AG04450 (cell line): ENCODE results near the gene TNFRSF18. TPM values are rescaled to one million over a fixed set of nuclear protein-coding genes. Genes with fewer than 3 reads are reported as not detected.

Experiments
- CTCF ChIA-PET: fragments of 300-600, 350-600 bp; formaldehyde crosslinking; extraction: SDS; loops from one replicate; lab custom pipeline; 2022; ENCODE audit warnings: antibody characterized with exemption, inconsistent platforms; lab: Charles Lee
- POLR2A ChIA-PET: fragments of 350-600 bp; formaldehyde crosslinking; extraction: SDS; loops from one replicate; lab custom pipeline; 2021; ENCODE audit warnings: antibody characterized with exemption, inconsistent platforms; lab: Yijun Ruan, JAX
- DNase-seq: peaks from one replicate; pipeline ENCODE4 v3.0.0-alpha.2; 2011; ENCODE audit warnings: low read depth, low spot score
- H3K27ac ChIP-seq: one replicate; pipeline ENCODE4 v1.5.1; 2012; ENCODE audit warnings: low read depth, low read length, control low read depth
- H3K27me3 ChIP-seq: one replicate; pipeline ENCODE4 v1.6.0; 2012; ENCODE audit warnings: low read length; ENCODE audit not compliant: control insufficient read depth, insufficient read depth
- H3K4me3 ChIP-seq: 2 replicates; pipeline ENCODE4 v1.5.1; 2011; ENCODE audit warnings: mild to moderate bottlenecking, low read depth, low read length, control low read depth
- H3K9me3 ChIP-seq: 2 replicates; pipeline ENCODE4 v1.5.1; 2012; ENCODE audit warnings: low read length; ENCODE audit not compliant: control insufficient read depth, insufficient read depth
- polyA plus RNA-seq: library from polyadenylated mRNA; depleted of rRNA; stranded (reverse); fragments of >200 nt; gene quantifications from 2 replicates; pipeline ENCODE4 v1.2.3, GENCODE V29; 2011
- TF ChIP-seq, protein P1 (sequence below): IDR thresholded peaks from 2 replicates; pipeline ENCODE4 v1.5.1; 2011; ENCODE audit warnings: low read depth, low read length, control low read depth, inconsistent platforms

Gene TNFRSF18
- polyA plus RNA-seq, 1 experiment = 1.0 TPM

DNA sequence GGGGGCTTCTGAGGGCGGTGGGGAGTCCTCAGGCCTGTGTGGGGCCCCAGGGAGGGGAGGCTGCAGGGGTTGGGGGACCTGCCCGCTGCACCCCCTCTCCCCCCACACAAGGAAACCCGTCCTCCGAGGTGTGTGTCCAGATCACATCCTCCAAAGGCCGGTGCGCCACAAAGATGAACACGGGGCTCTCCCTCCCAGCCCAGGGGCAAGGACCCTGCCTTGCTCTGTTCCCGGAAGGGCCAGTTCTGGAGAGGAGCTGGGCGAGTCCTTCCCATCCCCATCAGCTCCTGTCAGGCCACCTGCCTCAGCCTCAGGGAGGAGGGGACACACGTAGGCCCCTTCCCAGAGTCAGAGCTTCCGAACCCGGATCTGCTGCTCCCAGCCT is 35.2 kb downstream of the TNFRSF18 start:
- ChIA-PET CTCF (no interaction called here), POLR2A (no interaction called here)
- Histone ChIP-seq H3K27ac (no peak overlapping the region), H3K4me3 (no peak overlapping the region), H3K9me3 (peaks cover 12% of the 10 kb centered on the region), H3K27me3 (peaks cover 64% of the 10 kb centered on the region)
- TF ChIP-seq, protein P1, sequence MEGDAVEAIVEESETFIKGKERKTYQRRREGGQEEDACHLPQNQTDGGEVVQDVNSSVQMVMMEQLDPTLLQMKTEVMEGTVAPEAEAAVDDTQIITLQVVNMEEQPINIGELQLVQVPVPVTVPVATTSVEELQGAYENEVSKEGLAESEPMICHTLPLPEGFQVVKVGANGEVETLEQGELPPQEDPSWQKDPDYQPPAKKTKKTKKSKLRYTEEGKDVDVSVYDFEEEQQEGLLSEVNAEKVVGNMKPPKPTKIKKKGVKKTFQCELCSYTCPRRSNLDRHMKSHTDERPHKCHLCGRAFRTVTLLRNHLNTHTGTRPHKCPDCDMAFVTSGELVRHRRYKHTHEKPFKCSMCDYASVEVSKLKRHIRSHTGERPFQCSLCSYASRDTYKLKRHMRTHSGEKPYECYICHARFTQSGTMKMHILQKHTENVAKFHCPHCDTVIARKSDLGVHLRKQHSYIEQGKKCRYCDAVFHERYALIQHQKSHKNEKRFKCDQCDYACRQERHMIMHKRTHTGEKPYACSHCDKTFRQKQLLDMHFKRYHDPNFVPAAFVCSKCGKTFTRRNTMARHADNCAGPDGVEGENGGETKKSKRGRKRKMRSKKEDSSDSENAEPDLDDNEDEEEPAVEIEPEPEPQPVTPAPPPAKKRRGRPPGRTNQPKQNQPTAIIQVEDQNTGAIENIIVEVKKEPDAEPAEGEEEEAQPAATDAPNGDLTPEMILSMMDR = no peak
- no peak for DNase-seq

DNA sequence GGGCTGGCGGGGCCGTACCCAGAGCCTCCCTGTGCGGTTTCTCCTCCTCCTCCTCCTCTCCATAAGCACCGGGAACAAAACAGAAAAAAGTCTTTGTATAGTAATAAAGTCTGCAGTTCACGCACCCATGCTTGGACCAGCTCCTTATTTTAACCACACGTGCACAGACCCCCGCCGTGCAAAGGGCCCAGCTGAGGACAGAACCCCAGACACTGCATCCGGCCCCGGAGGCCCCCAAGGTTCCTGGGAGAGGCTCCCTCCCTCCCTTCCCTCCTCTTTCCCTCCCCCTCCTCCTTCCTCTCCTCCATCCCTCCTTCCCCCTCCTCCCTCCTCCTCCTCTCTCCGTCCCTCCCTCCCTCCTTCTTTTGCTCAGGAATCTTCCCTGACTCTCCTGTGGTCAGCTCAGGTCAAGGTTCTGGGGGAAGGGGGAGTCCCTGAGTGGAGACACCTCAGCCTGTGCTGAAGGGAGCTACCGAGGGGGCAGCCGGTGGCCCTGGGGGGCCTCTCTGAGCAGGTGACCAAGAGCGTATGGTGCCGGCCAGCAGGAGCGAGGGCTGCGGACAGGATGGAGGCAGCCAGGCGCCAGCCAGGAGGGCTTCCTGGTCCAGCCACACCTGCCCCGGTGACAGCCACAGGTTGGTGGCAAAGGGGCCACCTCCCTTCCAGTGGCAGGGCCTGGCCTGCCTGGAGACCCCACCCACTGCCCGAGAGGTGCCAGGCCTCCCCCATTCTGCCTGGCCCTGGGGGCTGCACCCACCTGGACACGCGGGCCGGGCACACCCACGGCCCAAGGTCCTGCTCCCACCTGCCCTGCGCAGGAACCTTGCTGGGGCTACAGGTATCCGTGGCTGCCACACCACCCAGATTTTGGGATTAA is 35.9 kb downstream of the TNFRSF18 start:
- Histone ChIP-seq H3K27me3 (peaks cover 62% of the 10 kb centered on the region), H3K9me3 (peaks cover 6% of the 10 kb centered on the region), H3K4me3 (no peak overlapping the region), H3K27ac (no peak overlapping the region)
- POLR2A ChIA-PET = no interaction called here
- no peak for DNase-seq
- CTCF ChIA-PET = interaction anchor here (1.3 kb wide), 1 partner anchor 60 kb away, joined by 5 read pairs; no protein-coding TSS in a partner anchor
- TF ChIP-seq, protein P1 = no peak

DNA sequence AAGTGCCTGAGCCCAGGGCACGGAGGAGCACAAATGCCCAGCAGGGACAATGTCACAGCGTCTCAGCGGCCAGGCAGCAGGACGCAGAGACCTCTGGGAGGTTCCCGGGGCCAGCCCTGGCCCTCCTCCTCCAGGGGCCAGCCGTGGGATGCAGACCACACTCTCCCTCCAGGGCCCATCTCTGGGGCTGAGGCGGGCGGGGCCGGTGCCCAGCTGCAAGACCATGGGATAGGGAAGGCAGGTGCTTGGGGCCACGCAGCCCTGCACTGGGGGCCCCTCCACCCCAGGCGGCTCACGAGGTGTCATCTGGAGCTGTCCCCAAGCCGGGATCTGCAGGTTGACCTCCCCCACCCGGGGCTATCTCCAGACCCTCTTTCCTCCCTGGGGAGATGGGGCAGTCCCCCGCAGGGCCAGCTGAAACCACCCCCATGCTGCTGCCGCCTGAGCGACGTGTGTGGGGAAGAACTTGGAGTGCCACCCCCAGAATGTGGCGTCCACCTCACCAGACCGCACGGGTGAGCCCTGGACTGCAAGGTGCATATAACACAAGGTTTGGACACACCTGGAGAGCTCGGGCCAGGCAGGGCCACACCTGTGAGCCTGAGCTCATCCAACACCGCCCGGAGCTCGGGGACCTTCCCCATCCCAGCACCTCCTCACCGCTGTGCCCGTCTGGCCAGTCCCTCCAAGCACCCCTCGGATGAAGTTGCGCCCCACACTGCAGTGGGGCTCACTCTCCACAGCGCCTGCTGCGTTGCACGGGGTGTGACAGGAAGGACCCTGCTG is 36.8 kb downstream of the TNFRSF18 start:
- CTCF ChIA-PET = interaction anchor here (1.3 kb wide), 1 partner anchor 61 kb away, joined by 5 read pairs; no protein-coding TSS in a partner anchor
- TF ChIP-seq, protein P1 = no peak

DNA sequence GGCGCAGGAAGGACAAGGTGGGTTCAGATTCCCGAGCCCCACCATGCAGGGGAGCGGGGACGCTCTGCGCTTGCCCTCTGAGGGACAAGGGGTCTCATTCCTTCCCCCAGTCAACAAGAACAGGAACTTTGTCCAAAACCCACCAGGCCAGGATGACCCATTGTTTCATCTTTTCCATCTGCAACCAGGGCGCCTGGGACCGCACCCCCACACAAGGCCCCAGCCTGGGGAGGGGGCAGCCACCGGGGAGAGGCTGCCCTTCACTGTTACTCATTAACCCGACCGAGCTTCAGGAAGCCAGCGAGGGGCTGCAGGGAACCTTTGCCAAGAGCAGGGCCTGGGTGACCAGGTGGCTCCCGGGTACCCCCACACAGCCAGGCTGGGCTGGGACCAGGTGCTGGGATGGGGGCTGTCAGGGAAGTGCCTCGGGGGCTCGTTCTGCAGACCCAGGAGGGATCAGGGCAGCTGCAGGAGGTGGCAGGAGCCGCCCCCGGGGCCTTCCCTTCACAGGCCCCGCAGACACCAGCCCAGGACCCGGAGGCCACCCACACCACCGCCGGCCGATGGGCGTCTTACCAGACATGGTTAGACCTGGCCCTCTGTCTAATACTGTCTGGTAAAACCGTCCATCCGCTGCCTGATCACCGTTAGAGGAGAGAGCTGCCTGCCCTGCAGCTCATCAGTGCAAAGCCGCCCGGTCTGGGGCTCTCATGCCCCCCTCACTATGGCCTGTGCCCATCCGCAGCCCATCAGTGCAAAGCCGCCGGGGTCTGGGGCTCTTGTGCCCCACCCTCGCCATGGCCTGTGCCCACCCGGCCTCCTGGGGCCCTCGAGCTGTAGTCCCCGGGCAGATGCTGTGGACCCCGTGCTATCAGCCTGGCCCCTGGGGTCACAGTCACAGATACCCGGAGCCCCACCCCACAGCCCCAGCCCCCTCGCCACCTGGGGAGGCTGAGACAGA is 37.7 kb downstream of the TNFRSF18 start:
- TF ChIP-seq, protein P1 = no peak
- no peak overlapping the region for H3K27ac ChIP-seq
- H3K9me3 ChIP-seq = peaks cover 8% of the 10 kb centered on the region; the same call in 1 of the 2 replicates
- ChIA-PET POLR2A (no interaction called here), CTCF (interaction anchor here (1.3 kb wide), 1 partner anchor 62 kb away, joined by 5 read pairs; no protein-coding TSS in a partner anchor)
- H3K27me3 ChIP-seq = peaks cover 56% of the 10 kb centered on the region
- no peak for DNase-seq
- no peak overlapping the region for H3K4me3 ChIP-seq

More for the DNA sequence above, 36.8 kb downstream of the TNFRSF18 start:
- Histone ChIP-seq H3K4me3 (no peak overlapping the region), H3K27me3 (peaks cover 56% of the 10 kb centered on the region), H3K9me3 (peaks cover 5% of the 10 kb centered on the region; the same call in 1 of the 2 replicates), H3K27ac (no peak overlapping the region)
- no peak for DNase-seq
- POLR2A ChIA-PET = no interaction called here
